ENCODE results near the gene TRIM38.

TRIM38 gene

DNA sequence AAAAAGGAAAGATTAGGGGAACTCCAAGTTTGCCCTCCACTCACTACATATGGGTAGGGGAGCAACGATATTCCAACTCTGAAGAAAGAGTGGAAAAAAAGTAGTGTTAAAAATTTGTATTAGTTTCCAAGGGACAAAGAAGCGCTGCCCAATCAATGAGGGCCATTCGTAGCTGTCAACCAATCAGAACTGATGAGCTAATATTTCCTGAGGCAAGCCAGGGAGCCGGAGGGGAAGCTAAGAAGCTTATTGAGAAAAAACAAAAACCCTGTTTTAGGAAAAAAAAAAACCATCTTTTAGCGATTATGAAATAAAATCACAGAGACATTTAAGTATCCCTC lies 59.5 kb downstream of the TRIM38 start:
- TF ChIP-seq, protein P1, sequence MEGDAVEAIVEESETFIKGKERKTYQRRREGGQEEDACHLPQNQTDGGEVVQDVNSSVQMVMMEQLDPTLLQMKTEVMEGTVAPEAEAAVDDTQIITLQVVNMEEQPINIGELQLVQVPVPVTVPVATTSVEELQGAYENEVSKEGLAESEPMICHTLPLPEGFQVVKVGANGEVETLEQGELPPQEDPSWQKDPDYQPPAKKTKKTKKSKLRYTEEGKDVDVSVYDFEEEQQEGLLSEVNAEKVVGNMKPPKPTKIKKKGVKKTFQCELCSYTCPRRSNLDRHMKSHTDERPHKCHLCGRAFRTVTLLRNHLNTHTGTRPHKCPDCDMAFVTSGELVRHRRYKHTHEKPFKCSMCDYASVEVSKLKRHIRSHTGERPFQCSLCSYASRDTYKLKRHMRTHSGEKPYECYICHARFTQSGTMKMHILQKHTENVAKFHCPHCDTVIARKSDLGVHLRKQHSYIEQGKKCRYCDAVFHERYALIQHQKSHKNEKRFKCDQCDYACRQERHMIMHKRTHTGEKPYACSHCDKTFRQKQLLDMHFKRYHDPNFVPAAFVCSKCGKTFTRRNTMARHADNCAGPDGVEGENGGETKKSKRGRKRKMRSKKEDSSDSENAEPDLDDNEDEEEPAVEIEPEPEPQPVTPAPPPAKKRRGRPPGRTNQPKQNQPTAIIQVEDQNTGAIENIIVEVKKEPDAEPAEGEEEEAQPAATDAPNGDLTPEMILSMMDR (IDR thresholded peaks at IDR 0.05; ENCODE audit: unreplicated experiment in 3 of 3) = no peak
- Mint-ChIP-seq H3K27me3 (ENCODE audit: low read depth) (no peaks in the 10 kb centered on the region), H3K36me3 (ENCODE audit: low read depth) (no peaks in the 10 kb centered on the region), H3K9me3 (peaks cover 2% of the 10 kb centered on the region), H3K4me1 (peaks cover 29% of the 10 kb centered on the region), H3K4me3 (peak overlapping the region; percentile 94 to 98 (median 97)), H3K27ac (peak overlapping the region; percentile 94 to 98 (median 98))

DNA sequence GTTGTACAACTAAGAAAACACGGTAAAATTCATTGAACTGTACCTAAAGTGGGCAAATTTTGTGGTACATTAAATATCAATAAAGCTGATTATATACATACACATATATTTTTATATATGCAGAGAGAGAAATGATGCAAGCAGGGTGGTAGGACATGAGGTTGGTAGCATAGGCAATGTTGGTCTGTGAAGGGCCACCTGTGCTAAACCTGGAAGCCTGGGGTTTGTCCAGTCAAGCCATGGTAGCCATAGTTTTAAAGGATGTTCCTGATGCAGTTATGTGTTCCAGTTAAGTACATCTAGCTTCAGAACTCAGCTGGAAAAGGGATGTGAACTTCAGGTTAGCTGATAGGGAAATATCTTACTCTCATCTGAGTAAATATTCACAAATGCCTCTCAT lies 60.1 kb downstream of the TRIM38 start:
- H3K27me3 Mint-ChIP-seq (ENCODE audit: low read depth) = no peaks in the 10 kb centered on the region
- H3K9me3 Mint-ChIP-seq = peaks cover 2% of the 10 kb centered on the region
- H3K4me3 Mint-ChIP-seq = peak overlapping the region; percentile 94 to 98 (median 97)
- peak overlapping the region; percentile 94 to 98 (median 98) for H3K27ac Mint-ChIP-seq
- TF ChIP-seq, protein P1 (IDR thresholded peaks at IDR 0.05; ENCODE audit: unreplicated experiment in 3 of 3) = no peak
- H3K4me1 Mint-ChIP-seq = peaks cover 30% of the 10 kb centered on the region
- H3K36me3 Mint-ChIP-seq (ENCODE audit: low read depth) = no peaks in the 10 kb centered on the region

DNA sequence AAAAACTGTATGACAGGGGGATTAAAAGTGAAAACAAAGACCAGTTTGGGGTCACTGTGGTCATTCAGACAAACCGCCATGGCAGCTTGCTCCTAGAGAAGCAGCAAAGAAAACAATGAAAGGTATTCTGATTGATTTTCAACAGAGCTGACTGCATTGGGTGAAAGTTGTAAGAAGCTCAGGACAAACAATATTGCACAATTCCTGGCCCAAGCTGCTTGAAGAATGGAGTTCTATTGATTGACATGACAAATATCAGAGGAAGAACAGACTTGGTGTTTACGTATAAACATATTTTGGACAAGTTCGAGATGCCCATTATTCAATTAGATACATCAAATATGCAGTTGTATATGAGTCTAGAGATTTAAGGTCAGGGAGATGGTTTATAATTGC lies 62.0 kb downstream of the TRIM38 start:
- peak overlapping the region; percentile 44 to 92 (median 63) for H3K27ac Mint-ChIP-seq
- H3K4me1 Mint-ChIP-seq = peaks cover 49% of the 10 kb centered on the region
- peak overlapping the region in 2 of 3 experiments; percentile 42 to 44 for H3K4me3 Mint-ChIP-seq
- no peaks in the 10 kb centered on the region for H3K9me3 Mint-ChIP-seq
- H3K27me3 Mint-ChIP-seq (ENCODE audit: low read depth) = no peaks in the 10 kb centered on the region
- TF ChIP-seq, protein P1 (IDR thresholded peaks at IDR 0.05; ENCODE audit: unreplicated experiment in 3 of 3) = no peak
- H3K36me3 Mint-ChIP-seq (ENCODE audit: low read depth) = no peaks in the 10 kb centered on the region

DNA sequence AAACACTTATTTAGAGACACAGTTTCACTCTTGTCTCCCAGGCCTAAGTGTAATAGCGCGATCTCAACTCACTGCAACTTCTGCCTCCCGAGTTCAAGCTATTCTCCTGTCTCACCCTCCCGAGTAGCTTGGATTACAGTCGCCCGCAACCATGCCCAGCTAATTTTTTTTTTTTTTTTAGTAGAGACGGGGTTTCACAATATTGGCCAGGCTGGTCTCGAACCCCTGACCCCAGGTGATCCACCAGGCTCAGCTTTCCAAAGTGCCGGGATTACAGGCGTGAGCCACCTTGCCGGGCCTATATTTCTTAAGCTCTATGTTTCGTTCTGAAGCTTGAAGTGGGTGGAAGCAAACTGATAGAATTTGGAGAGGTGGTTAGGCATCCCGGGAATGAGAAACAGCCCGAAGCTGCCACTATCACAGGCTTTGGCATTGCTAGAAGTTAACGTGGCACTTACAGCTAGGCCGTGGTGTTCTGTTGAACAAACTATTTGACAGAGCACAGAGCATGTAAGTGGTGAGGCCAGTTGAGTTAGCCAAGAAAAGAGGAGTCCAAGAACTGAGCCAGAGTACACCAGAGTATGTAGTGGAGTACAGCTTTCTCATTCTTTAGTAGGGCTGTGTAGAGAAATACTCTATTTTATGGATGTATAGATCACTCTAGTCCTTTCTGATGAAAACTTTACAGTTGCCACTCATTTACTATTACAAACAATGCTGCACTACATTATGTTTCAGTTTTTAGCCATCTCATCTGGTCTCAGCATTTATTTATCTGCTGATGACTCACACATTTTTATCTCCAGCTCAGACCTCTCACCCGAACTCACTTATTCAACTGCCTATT lies 62.7 kb downstream of the TRIM38 start:
- no peaks in the 10 kb centered on the region for H3K9me3 Mint-ChIP-seq
- peak overlapping the region; percentile 91 to 94 (median 92) for H3K4me3 Mint-ChIP-seq
- H3K27ac Mint-ChIP-seq = peak overlapping the region; percentile 92 to 97 (median 97)
- peaks cover 55% of the 10 kb centered on the region for H3K4me1 Mint-ChIP-seq
- TF ChIP-seq, protein P1 (IDR thresholded peaks at IDR 0.05; ENCODE audit: unreplicated experiment in 3 of 3) = no peak
- H3K36me3 Mint-ChIP-seq (ENCODE audit: low read depth) = no peaks in the 10 kb centered on the region
- no peaks in the 10 kb centered on the region for H3K27me3 Mint-ChIP-seq (ENCODE audit: low read depth)

DNA sequence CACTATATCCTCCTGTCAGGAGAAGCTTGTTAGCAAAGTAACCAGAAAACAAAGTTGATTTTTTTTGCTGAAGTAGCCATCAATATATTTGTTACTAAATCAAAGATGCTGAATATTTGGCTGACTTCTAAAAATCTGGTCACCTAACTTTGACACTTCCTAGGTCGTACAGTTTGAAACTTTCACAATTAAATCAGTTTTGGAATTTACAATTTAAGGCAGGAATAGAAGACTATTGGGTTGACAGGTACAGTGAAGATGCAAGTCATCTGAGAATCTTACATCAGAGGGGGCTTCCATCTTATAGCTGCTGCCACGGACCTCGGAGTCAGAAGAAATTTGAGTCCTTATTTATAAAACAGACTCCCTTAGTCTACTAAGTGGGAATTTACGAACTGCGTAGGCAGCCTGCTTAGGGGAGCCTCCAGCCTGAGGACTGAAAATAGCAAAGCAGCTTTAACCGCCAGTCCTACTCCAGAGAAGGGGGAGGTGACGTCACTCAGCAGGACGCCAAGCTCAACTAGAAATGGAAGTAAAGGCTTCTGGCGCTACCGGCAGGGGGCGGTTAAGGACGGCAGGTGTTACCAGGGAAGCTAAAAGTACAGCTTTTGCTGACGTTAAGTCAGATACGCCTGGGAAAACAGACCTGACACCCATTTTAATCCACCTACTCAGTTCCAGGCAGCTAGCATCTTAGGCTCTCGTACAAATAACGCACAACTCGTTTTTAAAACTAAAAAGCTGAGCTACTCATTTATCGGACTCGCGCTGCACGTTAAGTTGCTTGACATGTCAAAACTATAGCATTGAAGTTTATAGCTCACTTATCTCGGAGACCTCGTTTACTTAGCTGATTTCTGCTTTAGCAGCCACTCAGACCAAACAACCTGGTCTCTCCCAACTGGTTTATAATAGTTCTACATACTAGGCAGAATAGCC lies 63.6 kb downstream of the TRIM38 start:
- Mint-ChIP-seq H3K4me1 (peaks cover 63% of the 10 kb centered on the region), H3K27me3 (ENCODE audit: low read depth) (no peaks in the 10 kb centered on the region), H3K9me3 (no peaks in the 10 kb centered on the region), H3K36me3 (ENCODE audit: low read depth) (no peaks in the 10 kb centered on the region), H3K4me3 (peak overlapping the region; percentile 91 to 94 (median 92)), H3K27ac (peak overlapping the region; percentile 92 to 97 (median 97))
- TF ChIP-seq, protein P1 (IDR thresholded peaks at IDR 0.05; ENCODE audit: unreplicated experiment in 3 of 3) = peak; percentile 89 to 93 (median 89)
